GM21619 (cell line): ENCODE results near the gene PRKRIP1.
"Not testable (repeated sequence)": the region's sequence is repeated elsewhere in the genome, so short reads cannot be mapped to it uniquely, and the experiment has no call there.

ENCODE experiments used
- ATAC-seq: cut with Tn5 transposase; IDR thresholded peaks from one replicate; pipeline ENCODE4 v1.9.1; 2021; ENCODE audit not compliant: unreplicated experiment

The PRKRIP1 gene

DNA sequence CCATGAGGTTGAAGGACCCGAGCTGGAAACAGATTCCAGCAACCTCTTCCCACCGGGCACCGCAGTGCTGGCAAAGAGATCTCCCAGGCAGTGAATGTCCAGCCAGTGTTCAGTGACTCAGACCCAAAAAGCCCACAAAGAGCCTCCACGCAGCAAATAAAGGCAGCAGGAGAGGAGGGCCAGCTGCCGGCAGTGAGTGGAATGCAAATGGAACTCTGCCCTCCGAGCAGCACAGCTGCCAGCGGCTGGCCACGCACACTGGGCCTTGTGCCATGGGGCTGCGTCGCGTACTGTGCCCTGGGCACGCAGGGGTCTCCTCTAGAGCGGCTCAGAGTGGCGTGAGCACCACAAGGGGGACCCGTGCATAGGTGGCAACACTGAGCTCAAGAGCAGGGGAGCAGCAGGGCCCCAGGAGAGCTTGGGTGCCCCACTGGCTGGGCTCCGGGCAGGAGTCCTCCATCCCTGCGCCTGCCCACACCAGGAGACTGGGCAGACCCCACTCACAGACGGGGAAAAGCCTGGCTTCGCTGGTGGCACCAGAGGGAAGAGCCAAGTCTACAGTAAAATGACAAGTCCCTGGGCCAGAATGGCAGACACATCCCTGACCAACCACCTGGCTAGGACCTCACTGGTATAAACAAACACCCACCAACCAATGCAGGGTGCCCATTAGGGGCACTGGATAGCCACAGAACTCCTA lies 78.7 kb downstream of the PRKRIP1 start:
- not testable (repeated sequence) for ATAC-seq
